ENCODE results near the gene ITPRIPL1.

- TF ChIP-seq MAFK (IDR thresholded peaks at IDR 0.05; ENCODE audit: low read depth, low read length) (no peak), POLR2A (IDR thresholded peaks at IDR 0.05; ENCODE audit: control extremely low read depth in 1 of 2, low read depth in 2 of 2, low read length in 2 of 2) (no peak), SUZ12 (IDR thresholded peaks at IDR 0.05; ENCODE audit: low read length) (no peak), NANOG (IDR thresholded peaks at IDR 0.05; ENCODE audit: insufficient read depth, low read depth, low read length, poor library complexity, severe bottlenecking) (no peak)
Measured at GRCh38 chr2:96353606-96354101, 28.5 kb downstream of the ITPRIPL1 start.

Measured in H1 (cell line).